Immature natural killer cell (primary cell): ENCODE data around the gene CARD19. TPM values are rescaled to one million over a fixed set of nuclear protein-coding genes. Genes with fewer than 3 reads are reported as not detected.
A peak's percentile ranks its signal among the peaks of the same experiment; 100 is the strongest.

Source experiments
- DNase-seq, 3 donors: peaks; one replicate each; pipeline ENCODE4 v3.0.0; 2022; ENCODE audit warnings: mixed read lengths in 1 of 3
- H3K27ac Mint-ChIP-seq, 6 donors: one replicate each; pipeline ENCODE4 v1.8.0; 2020; ENCODE audit warnings: mixed read lengths in 6 of 6, mild to moderate bottlenecking in 5 of 6, inconsistent platforms in 4 of 6, moderate library complexity in 3 of 6
- H3K27me3 Mint-ChIP-seq, 3 donors: one replicate each; pipeline ENCODE4 v1.8.0; 2020 to 2021; ENCODE audit warnings: low read depth in 3 of 3, mild to moderate bottlenecking in 3 of 3, mixed read lengths in 3 of 3, moderate library complexity in 3 of 3, inconsistent platforms in 1 of 3
- H3K36me3 Mint-ChIP-seq, 3 donors: one replicate each; pipeline ENCODE4 v1.8.0; 2020; ENCODE audit warnings: mixed read lengths in 3 of 3, inconsistent platforms in 2 of 3, mild to moderate bottlenecking in 2 of 3
- H3K4me1 Mint-ChIP-seq, 2 donors: one replicate each; pipeline ENCODE4 v1.8.0; 2020; ENCODE audit warnings: inconsistent platforms in 2 of 2, mild to moderate bottlenecking in 2 of 2, mixed read lengths in 2 of 2, moderate library complexity in 1 of 2
- H3K4me3 Mint-ChIP-seq, 5 donors: one replicate each; pipeline ENCODE4 v1.8.0; 2020; ENCODE audit warnings: mild to moderate bottlenecking in 5 of 5, mixed read lengths in 5 of 5, inconsistent platforms in 3 of 5, moderate library complexity in 3 of 5
- H3K9me3 Mint-ChIP-seq, 6 donors: one replicate each; pipeline ENCODE4 v1.8.0; 2020; ENCODE audit warnings: mild to moderate bottlenecking in 6 of 6, mixed read lengths in 6 of 6, inconsistent platforms in 4 of 6, moderate library complexity in 3 of 6
- polyA plus RNA-seq, 3 donors: library from polyadenylated mRNA; unstranded; fragments of 300-500 nt; fragmentation: Illumina TruSeq; gene quantifications; one replicate each; pipeline ENCODE4 v1.2.3, GENCODE V29; 2021

The CARD19 gene
- polyA plus RNA-seq, 3 donors from 2014 or later = 55.1 to 105 (median 78.8) TPM

- peaks cover 17 to 34% (median 29%) of the 10 kb centered on the region in 3 donors for H3K27me3 Mint-ChIP-seq
- H3K36me3 Mint-ChIP-seq = peaks cover 0 to 5% (median 0%) of the 10 kb centered on the region in 3 donors
- no peak overlapping the region for H3K27ac Mint-ChIP-seq
- H3K4me3 Mint-ChIP-seq = no peak overlapping the region
- peaks cover 0 to 8% of the 10 kb centered on the region in 2 donors for H3K4me1 Mint-ChIP-seq
- DNase-seq = no peak
- H3K9me3 Mint-ChIP-seq = no peaks in the 10 kb centered on the region
Observed at GRCh38 chr9:93076101-93076791, 19.8 kb upstream of the CARD19 start.

- peaks cover 0 to 5% (median 0%) of the 10 kb centered on the region in 3 donors for H3K36me3 Mint-ChIP-seq
- no peak for DNase-seq
- peaks cover 13 to 36% (median 32%) of the 10 kb centered on the region in 3 donors for H3K27me3 Mint-ChIP-seq
- no peak overlapping the region for H3K4me3 Mint-ChIP-seq
- no peaks in the 10 kb centered on the region for H3K9me3 Mint-ChIP-seq
- peaks cover 0 to 8% of the 10 kb centered on the region in 2 donors for H3K4me1 Mint-ChIP-seq
- H3K27ac Mint-ChIP-seq = no peak overlapping the region
Observed at GRCh38 chr9:93076792-93077128, 19.3 kb upstream of the CARD19 start.

GRCh38 chr9:93077367-93077766, 18.6 kb upstream of the CARD19 start:
- Mint-ChIP-seq H3K36me3 (peaks cover 0 to 5% (median 0%) of the 10 kb centered on the region in 3 donors), H3K4me1 (peaks cover 0 to 8% of the 10 kb centered on the region in 2 donors), H3K27me3 (peaks cover 13 to 32% (median 30%) of the 10 kb centered on the region in 3 donors), H3K27ac (no peak overlapping the region), H3K4me3 (no peak overlapping the region), H3K9me3 (no peaks in the 10 kb centered on the region)
- no peak for DNase-seq

- Mint-ChIP-seq H3K27me3 (peaks cover 13 to 31% (median 27%) of the 10 kb centered on the region in 3 donors), H3K36me3 (peaks cover 0 to 5% (median 0%) of the 10 kb centered on the region in 3 donors), H3K4me1 (peaks cover 0 to 12% of the 10 kb centered on the region in 2 donors), H3K9me3 (no peaks in the 10 kb centered on the region), H3K27ac (no peak overlapping the region), H3K4me3 (no peak overlapping the region)
- no peak for DNase-seq
Observed at GRCh38 chr9:93077811-93078210, 18.2 kb upstream of the CARD19 start.

- Mint-ChIP-seq H3K36me3 (peaks cover 0 to 7% (median 4%) of the 10 kb centered on the region in 3 donors), H3K27me3 (peaks cover 16 to 29% (median 20%) of the 10 kb centered on the region in 3 donors), H3K27ac (no peak overlapping the region), H3K9me3 (no peaks in the 10 kb centered on the region), H3K4me3 (no peak overlapping the region), H3K4me1 (peaks cover 7 to 19% of the 10 kb centered on the region in 2 donors)
- no peak for DNase-seq
Observed at GRCh38 chr9:93079371-93079770, 16.6 kb upstream of the CARD19 start.

GRCh38 chr9:93080406-93080805, 15.6 kb upstream of the CARD19 start:
- no peak overlapping the region for H3K27ac Mint-ChIP-seq

GRCh38 chr9:93081081-93081529, 14.9 kb upstream of the CARD19 start:
- peaks cover 12 to 24% (median 20%) of the 10 kb centered on the region in 3 donors for H3K27me3 Mint-ChIP-seq
- DNase-seq = no peak
- H3K9me3 Mint-ChIP-seq = no peaks in the 10 kb centered on the region
- H3K36me3 Mint-ChIP-seq = peaks cover 0 to 8% (median 7%) of the 10 kb centered on the region in 3 donors
- peaks cover 7 to 21% of the 10 kb centered on the region in 2 donors for H3K4me1 Mint-ChIP-seq
- no peak overlapping the region for H3K27ac Mint-ChIP-seq
- no peak overlapping the region for H3K4me3 Mint-ChIP-seq

More at GRCh38 chr9:93080406-93080805, 15.6 kb upstream of the CARD19 start:
- H3K9me3 Mint-ChIP-seq = no peaks in the 10 kb centered on the region
- H3K27me3 Mint-ChIP-seq = peaks cover 12 to 21% (median 20%) of the 10 kb centered on the region in 3 donors
- H3K4me1 Mint-ChIP-seq = peaks cover 7 to 19% of the 10 kb centered on the region in 2 donors
- H3K4me3 Mint-ChIP-seq = no peak overlapping the region
- peaks cover 0 to 7% (median 4%) of the 10 kb centered on the region in 3 donors for H3K36me3 Mint-ChIP-seq
- DNase-seq = no peak

- H3K27ac Mint-ChIP-seq = no peak overlapping the region
- H3K4me1 Mint-ChIP-seq = peaks cover 12 to 21% of the 10 kb centered on the region in 2 donors
- peaks cover 0 to 13% (median 7%) of the 10 kb centered on the region in 3 donors for H3K36me3 Mint-ChIP-seq
- no peak for DNase-seq
- no peak overlapping the region for H3K4me3 Mint-ChIP-seq
- H3K9me3 Mint-ChIP-seq = no peaks in the 10 kb centered on the region
- H3K27me3 Mint-ChIP-seq = peaks cover 14 to 20% (median 18%) of the 10 kb centered on the region in 3 donors
Observed at GRCh38 chr9:93081931-93082330, 14.1 kb upstream of the CARD19 start.

GRCh38 chr9:93082841-93083411, 13.1 kb upstream of the CARD19 start:
- no peak overlapping the region for H3K4me3 Mint-ChIP-seq
- no peaks in the 10 kb centered on the region for H3K9me3 Mint-ChIP-seq
- H3K27me3 Mint-ChIP-seq = peaks cover 14 to 21% (median 20%) of the 10 kb centered on the region in 3 donors
- no peak overlapping the region for H3K27ac Mint-ChIP-seq
- peaks cover 0 to 13% (median 7%) of the 10 kb centered on the region in 3 donors for H3K36me3 Mint-ChIP-seq
- H3K4me1 Mint-ChIP-seq = peaks cover 12 to 17% of the 10 kb centered on the region in 2 donors
- no peak for DNase-seq

GRCh38 chr9:93083592-93084470, 12.2 kb upstream of the CARD19 start:
- peaks cover 0 to 13% (median 7%) of the 10 kb centered on the region in 3 donors for H3K36me3 Mint-ChIP-seq
- H3K4me3 Mint-ChIP-seq = peak overlapping the region in 2 of 5 donors; percentile 5 to 54
- DNase-seq = no peak

GRCh38 chr9:93084471-93084881, 11.5 kb upstream of the CARD19 start:
- peaks cover 0 to 13% (median 7%) of the 10 kb centered on the region in 3 donors for H3K36me3 Mint-ChIP-seq
- no peak overlapping the region for H3K4me3 Mint-ChIP-seq
- H3K27me3 Mint-ChIP-seq = peaks cover 11 to 19% (median 18%) of the 10 kb centered on the region in 3 donors
- H3K4me1 Mint-ChIP-seq = peaks cover 12% of the 10 kb centered on the region in 2 donors
- no peak overlapping the region for H3K27ac Mint-ChIP-seq
- no peaks in the 10 kb centered on the region for H3K9me3 Mint-ChIP-seq
- DNase-seq = no peak

More at GRCh38 chr9:93083592-93084470, 12.2 kb upstream of the CARD19 start:
- Mint-ChIP-seq H3K27me3 (peaks cover 11 to 20% (median 20%) of the 10 kb centered on the region in 3 donors), H3K9me3 (no peaks in the 10 kb centered on the region), H3K4me1 (peaks cover 12 to 14% of the 10 kb centered on the region in 2 donors), H3K27ac (no peak overlapping the region)

GRCh38 chr9:93085676-93086075, 10.3 kb upstream of the CARD19 start:
- H3K27ac Mint-ChIP-seq = no peak overlapping the region
- H3K36me3 Mint-ChIP-seq = peaks cover 0 to 13% (median 5%) of the 10 kb centered on the region in 3 donors
- no peaks in the 10 kb centered on the region for H3K9me3 Mint-ChIP-seq
- H3K27me3 Mint-ChIP-seq = peaks cover 5 to 14% (median 12%) of the 10 kb centered on the region in 3 donors
- no peak for DNase-seq
- peaks cover 12% of the 10 kb centered on the region in 2 donors for H3K4me1 Mint-ChIP-seq
- no peak overlapping the region for H3K4me3 Mint-ChIP-seq

- Mint-ChIP-seq H3K9me3 (no peaks in the 10 kb centered on the region), H3K27me3 (peaks cover 5 to 9% (median 8%) of the 10 kb centered on the region in 3 donors), H3K27ac (peak overlapping the region in 1 of 6 donors; percentile 9), H3K36me3 (peaks cover 0 to 13% (median 3%) of the 10 kb centered on the region in 3 donors), H3K4me3 (no peak overlapping the region), H3K4me1 (peaks cover 12% of the 10 kb centered on the region in 2 donors)
- no peak for DNase-seq
Observed at GRCh38 chr9:93086447-93087224, 9.4 kb upstream of the CARD19 start.
